Raji (cell line): ENCODE data around the gene WDR48.

ENCODE experiments used
- POLR2A ChIP-seq: IDR thresholded peaks from 2 replicates; pipeline ENCODE4 v1.6.1; 2011; ENCODE audit warnings: low read depth, low read length, control low read depth; ENCODE audit not compliant: insufficient read depth

Gene WDR48

GRCh38 chr3:39052583-39052982, 767 bp downstream of the WDR48 start:
- TF ChIP-seq POLR2A: no peak

- no peak for TF ChIP-seq POLR2A
Observed at GRCh38 chr3:39053696-39054095, 1.9 kb downstream of the WDR48 start.

GRCh38 chr3:39056151-39056550, 4.3 kb downstream of the WDR48 start:
- no peak for TF ChIP-seq POLR2A

- TF ChIP-seq POLR2A: no peak
Observed at GRCh38 chr3:39062180-39062579, 10.4 kb downstream of the WDR48 start.

- TF ChIP-seq POLR2A: no peak
Observed at GRCh38 chr3:39063143-39063542, 11.3 kb downstream of the WDR48 start.

DNA sequence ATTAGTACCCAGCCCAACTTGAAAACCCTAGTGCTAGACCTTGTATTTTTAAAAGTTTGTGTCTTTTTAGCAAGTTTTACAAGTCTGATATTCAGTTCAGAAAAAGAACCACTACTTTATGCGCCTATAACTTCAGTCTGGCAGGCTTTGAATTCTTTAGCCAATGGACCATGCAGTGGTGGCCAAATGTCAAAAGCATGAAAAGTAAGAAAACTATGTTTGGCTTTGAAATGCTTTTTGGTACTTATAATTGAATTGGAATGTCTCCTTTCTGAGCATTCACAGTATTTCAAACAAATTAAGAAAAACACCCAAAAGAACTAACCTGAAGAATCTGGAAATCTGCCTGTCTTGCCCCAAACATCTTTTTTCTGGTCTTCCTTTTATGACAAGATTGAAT, 12.8 kb downstream of the WDR48 start:
- TF ChIP-seq POLR2A: no peak

- TF ChIP-seq POLR2A: no peak
Observed at GRCh38 chr3:39065197-39065596, 13.4 kb downstream of the WDR48 start.

- no peak for TF ChIP-seq POLR2A
Observed at GRCh38 chr3:39067286-39067685, 15.5 kb downstream of the WDR48 start.

- no peak for TF ChIP-seq POLR2A
Observed at GRCh38 chr3:39068556-39068955, 16.7 kb downstream of the WDR48 start.

- no peak for TF ChIP-seq POLR2A
Observed at GRCh38 chr3:39075910-39076309, 24.1 kb downstream of the WDR48 start.

DNA sequence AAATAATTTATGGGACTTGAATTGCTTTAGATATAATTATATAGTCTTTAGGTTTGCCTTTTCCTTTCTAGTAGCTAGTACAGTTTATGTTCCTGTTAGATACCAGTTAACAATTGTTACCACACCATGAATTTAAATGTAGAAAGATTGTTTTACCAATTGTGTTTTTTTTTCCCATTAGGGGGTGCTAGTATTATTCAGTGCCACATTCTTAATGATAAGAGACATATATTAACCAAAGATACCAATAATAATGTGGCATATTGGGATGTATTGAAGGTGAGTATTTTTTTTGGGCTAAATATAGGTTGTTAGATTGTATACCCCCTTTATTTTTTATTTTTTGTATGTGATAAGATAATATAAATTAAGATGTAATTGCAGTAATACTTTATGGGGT, 27.7 kb downstream of the WDR48 start:
- no peak for TF ChIP-seq POLR2A

DNA sequence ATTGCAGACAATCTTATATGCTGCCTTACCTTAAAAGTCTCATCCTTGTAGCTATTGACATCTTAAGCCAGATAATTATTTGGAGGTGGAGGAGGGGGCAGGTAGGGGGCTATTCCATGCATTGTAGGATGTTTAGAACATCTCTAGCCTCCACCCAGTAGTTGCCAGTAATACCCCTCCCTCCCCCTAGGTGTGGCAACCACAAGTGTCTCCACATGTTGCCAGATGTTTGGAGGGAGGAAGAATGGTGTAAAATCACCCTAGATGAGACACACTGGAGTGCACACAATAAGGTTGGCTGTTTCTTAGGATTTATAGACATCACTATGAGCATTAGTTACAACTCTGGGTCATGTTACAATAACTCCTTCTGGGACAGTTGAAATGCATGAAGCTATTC, 28.2 kb downstream of the WDR48 start:
- no peak for TF ChIP-seq POLR2A

DNA sequence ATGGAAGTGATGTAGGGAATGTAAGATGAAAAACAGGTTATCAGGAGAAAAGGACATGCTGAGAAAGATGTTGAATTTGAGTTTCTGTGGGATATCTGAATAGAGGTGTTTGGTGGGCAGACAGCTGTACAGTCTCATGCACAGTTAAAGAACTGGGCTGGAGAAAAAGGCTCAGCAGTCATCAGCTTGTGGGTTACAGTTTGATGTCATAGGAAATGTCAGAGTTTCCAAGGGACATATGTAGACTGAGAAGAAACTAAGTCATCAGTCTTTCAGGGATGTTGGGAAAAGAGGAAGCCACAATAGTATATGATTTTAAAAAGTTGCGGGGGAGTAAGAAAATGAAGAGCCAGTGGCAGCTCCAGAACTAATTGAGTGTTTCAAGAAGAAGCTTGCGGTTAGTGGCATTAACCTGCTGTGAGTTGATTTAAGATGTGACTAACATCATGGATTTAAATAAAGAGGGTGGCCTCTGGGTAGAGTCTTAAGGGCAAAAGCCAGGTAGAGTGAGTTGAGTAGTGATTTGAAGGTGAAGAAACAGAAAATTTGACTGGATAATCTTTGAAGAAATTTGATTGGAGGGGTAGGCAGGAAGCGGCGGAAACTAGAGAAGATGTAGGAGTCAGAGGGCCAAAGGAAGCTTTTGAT, 31.0 kb downstream of the WDR48 start:
- TF ChIP-seq POLR2A: no peak

GRCh38 chr3:39086144-39086543, 34.3 kb downstream of the WDR48 start:
- TF ChIP-seq POLR2A: no peak

- no peak for TF ChIP-seq POLR2A
Observed at GRCh38 chr3:39088456-39088855, 36.6 kb downstream of the WDR48 start.

GRCh38 chr3:39088889-39089288, 37.1 kb downstream of the WDR48 start:
- TF ChIP-seq POLR2A: no peak

DNA sequence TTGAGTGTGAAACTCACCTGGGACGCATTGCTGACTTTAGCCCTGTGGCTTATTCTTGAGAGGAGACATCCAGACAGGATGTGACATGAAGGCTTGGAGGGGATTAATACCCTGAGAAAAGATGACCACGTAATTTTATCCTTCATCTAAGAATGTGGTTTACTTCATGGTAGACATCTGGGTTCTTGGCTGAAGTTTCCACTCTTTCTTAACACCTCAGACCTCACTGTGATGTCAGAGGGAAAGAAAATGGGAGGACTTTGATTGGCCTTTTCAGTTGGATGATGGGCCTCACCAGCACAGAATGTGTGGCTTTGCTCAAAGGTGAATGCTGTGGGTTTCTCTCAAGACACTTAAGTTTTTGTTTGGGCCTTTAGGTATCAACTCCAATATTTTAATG, 39.1 kb downstream of the WDR48 start:
- TF ChIP-seq POLR2A: no peak
